ENCODE results near the gene SDF2.

- TF ChIP-seq CTCF (IDR thresholded peaks at IDR 0.05), result no peak
- no peak for TF ChIP-seq POLR2A (IDR thresholded peaks at IDR 0.05)
These were observed 772 bp upstream of the SDF2 start for GRCh38 chr17:28662527-28662829.

Data from heart left ventricle (tissue), 13 donors.